DMS79 treated with DMSO at 0.1 percent for 48 hours (cell line): Measurements from ENCODE around the gene TRIP10.
"Not testable (repeated sequence)": the region's sequence is repeated elsewhere in the genome, so short reads cannot be mapped to it uniquely, and the experiment has no call there.

Experiments
- DNase-seq: peaks from one replicate; lab custom pipeline; 2025; lab: John Stamatoyannopoulos, UW

TRIP10 gene, protein sequence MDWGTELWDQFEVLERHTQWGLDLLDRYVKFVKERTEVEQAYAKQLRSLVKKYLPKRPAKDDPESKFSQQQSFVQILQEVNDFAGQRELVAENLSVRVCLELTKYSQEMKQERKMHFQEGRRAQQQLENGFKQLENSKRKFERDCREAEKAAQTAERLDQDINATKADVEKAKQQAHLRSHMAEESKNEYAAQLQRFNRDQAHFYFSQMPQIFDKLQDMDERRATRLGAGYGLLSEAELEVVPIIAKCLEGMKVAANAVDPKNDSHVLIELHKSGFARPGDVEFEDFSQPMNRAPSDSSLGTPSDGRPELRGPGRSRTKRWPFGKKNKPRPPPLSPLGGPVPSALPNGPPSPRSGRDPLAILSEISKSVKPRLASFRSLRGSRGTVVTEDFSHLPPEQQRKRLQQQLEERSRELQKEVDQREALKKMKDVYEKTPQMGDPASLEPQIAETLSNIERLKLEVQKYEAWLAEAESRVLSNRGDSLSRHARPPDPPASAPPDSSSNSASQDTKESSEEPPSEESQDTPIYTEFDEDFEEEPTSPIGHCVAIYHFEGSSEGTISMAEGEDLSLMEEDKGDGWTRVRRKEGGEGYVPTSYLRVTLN

DNA sequence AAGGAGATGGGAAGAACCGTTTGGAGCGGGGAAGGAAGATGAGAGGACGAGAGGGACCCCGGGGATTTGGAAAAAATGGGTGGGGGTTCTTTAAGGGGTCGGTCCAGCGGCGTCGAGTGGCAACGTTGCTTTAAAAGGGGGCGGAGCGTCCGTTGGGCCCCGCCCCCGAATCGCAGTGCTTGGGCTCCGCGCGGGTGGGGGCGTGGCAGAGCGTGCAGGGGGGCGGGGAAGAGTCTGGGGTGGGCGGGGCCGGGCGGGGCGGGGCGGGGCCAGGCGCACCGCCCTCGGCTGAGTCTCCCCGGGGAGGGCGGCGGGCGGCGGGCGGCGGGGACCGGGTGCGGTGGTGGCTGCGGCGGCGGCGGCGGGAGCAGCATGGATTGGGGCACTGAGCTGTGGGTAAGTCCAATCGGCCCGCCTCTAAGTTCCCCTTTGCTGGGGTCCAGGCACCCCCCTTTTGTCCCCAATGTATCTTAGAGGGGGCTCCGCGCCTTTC is at the start of gene TRIP10:
Gene TRIP10 (plus strand): TSS at position 291 of the 493 bp plus-strand sequence. CDS start 82 bp downstream, at position 373.
- peak; percentile 27 for DNase-seq

DNA sequence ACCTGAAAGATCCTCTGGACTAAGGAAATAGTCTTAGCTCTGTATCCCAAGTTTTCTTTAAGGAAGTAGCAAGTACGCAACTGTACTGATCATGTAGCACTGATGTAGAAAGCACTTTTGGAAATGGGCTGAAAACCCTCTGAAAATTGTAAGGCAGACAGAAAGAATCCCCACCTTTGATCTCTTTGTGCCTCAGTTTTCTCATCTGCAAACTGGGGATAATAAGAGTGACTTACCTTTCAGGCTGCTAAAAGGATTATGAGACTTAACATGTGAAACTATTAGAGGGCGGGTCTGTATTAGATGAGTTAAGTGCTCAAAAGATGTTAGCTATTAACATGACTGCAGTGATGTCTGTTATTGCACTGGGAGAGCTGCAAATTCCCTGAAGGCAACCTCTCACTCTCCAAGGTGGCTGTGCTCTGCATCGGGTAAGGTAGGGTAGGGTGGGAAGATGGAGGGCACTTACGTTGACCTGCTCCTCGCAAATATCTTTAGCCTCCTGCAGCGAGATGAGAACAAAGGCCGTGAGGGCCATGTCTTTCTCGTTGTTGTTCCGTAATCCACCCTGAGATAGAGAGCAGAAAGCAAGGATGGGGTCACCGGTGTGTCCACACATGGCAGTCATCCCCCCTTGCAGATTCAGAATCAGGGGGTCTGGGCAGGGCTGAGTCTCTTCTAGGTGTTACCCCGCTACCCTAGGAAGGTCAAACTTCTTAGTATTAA is 49.2 kb upstream of the TRIP10 start:
- no peak for DNase-seq

DNA sequence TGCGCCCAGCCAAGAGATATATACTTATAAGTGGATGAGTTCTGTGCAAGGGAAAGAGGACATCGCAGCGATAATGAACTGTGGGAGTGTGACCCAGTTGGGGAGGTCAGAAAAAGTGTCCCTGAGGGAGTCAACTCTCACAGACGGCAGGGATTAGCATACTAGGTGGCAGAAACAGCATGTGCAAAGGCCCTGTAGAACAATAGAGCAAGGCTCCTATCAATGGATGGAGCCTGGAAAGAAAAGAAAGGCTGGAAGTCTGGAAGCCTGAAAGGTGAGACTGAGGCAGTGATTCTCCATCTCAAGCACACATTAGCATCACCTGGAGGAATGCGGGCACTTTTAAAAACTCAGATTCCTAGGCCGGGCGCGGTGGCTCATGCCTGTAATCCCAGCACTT is 48.1 kb upstream of the TRIP10 start:
- no peak for DNase-seq

DNA sequence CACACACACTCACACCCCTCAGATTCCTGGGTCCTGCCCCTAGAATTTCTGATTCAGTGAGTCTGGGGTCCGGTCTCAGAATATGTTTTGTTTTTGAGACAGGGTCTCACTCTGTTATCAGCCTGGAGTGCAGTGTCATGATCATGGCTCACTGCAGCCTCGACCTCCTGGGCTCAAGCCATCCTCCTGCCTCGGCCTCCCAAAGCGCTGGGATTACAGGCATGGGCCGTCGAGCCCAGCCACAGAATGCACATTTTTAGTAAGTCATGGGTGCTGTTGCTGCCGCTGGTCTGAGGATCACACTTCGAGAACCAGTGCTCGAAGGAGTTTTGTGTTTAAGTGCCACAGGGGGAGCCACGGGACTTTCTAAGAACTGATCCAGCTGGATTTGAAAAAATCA is 47.5 kb upstream of the TRIP10 start:
- no peak for DNase-seq

DNA sequence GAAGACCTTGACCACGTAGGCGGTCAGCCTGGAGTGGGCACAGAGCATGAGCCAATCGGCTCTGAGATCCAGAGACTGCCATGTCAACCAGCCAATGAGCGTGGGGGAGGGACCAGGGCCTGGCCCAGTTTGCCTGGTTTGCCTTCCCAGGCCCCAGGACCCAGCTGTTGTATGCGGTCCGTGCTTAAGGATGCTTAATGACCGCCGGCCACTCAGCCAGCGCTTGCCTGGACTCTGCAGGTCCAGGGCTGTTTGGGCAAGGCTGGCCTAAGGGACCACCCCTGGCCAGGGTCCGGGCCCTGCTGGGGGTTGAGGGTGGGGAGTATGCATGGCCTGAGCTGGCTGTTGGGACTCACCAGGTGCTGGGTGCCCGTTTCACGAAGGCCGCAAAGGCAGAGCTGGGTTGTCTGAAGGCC is 46.4 kb upstream of the TRIP10 start:
- no peak for DNase-seq

DNA sequence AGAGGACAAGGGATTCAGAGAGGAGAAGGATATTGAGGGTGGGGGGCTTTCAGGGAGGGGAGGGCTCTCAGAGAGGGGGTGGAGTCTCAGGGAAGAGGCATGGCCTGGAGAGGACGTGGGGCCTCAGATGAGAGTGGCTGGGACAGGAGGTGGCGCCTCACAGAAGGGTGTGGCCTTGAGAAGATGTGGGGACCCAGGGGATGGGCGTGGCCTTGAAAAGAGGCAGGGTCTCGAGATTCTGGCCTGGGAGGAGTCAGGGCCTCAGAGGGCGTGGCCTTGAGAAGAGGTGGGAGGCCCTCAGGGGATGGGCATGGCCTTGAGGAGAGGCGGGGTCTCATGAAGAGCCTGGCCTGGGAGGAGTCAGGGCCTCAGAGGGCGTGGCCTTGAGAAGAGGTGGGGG is 45.8 kb upstream of the TRIP10 start:
- DNase-seq: no peak

DNA sequence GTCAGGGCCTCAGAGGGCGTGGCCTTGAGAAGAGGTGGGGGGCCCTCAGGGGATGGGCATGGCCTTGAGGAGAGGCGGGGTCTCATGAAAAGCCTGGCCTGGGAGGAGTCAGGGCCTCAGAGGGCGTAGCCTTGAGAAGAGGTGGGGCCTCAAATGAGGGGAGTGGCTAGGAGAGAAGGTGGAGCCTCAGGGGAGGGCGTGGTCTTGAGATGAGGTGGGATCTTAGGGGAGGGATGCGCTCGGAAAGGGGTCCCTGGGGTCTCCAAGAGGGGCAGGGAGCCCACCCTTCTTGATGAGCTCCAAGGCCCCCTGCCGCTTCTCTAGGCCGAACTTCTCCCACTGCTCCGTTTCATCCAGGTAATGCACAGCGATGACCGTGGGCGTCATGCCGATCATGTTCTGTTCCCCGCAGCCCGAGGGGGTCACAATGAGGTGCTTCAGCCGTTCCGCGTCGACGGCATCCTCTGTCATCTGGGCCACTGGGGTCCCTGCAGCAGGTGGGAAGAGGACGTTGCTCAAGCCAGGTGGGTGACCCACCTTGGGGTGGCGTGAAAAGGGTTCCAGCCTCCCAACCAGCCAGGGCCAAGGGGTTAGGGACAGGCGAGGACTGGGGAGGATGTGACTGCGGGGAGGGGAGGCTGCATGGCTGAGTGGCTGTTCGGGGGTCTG is 45.2 kb upstream of the TRIP10 start:
- no peak for DNase-seq

DNA sequence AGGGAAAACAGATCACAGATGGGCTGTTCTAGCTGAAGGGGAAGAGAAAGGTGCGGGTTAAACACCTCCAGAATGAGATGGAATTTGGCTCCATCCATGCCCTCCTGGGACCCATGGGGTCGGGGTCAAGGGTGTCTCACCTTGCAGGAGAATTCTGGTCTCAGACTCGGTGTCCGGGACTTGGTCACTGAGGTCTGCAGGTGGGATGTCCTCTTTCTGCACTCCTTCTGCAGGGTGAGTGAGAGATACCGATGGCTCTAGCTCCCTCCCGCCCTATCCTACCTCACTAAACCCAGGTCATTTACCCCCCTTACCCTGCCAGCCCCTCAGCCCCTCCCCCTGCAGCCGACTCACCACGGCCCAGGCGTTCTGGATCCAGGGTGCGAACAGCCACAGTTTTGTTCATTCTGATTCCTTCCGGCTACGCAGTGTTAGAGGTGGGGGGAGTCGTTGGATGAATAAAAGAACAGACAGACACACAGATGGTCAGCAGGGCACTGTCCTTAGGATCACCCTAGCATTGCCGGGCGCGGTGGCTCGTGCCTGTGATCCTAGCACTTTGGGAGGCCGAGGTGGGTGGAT is 43.1 kb upstream of the TRIP10 start:
- no peak for DNase-seq

DNA sequence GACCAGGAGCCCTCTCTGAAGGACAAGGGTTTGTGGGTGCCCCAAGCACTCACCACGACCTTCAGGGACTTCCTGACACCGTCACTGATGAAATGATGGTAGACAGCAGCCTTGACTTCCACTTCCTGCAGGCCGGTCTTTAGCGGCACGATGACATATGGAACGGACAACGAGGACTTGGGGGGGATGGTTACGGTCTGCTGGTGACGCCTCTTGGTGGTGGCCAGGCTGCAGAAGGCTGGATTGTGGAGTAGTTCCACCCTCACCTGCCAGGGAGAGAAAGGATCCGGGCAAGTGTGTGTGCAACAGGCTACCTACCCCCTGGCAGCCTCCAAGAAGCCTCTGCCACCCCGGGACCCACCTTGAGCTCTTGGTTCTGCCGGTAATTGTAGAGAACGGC is 42.2 kb upstream of the TRIP10 start:
- no peak for DNase-seq

DNA sequence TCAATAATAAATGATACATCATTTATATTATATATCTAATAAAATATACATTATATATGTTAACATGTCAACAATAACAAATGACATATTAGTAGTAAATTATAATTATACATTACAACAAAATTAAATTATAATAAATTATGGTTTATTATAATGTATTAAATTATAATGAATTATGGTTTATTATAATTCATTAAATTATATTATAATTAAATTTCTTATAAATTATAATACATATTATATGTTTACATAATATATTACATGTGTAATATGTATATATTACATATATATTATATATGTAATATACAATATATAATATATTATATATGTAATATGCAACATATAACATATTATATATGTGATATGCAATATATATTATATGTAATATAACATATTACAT is 39.5 kb upstream of the TRIP10 start:
- no peak for DNase-seq

DNA sequence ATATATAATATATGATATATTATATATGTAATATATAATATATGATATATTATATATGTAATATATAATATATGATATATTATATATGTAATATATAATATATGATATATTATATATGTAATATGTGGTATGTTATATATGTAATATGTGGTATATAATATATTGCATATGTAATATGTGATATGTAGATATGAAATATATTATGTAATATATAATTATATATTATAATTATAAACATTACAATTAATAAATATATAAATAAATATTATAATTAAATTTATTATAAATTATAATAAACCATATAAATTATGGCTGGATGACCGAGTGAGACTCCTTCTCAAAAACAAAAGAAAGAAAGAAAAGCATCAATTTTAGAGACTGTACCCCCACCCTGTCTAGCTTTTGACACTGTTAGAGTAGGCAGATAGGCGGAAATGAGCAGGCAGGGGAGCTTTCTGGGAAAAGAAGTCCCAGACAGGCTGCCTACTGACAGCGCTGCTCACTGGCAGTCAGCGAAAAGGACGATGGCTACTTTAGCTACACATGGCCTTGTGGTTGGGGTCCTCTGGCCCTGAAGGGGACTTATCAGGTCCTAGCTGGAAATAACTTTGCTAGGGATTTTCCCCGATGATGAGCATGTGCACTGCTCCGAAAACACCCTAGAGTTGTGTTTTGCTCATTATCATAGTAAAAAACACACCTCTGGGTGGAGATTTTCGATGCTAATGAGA is 38.7 kb upstream of the TRIP10 start:
- DNase-seq: no peak

DNA sequence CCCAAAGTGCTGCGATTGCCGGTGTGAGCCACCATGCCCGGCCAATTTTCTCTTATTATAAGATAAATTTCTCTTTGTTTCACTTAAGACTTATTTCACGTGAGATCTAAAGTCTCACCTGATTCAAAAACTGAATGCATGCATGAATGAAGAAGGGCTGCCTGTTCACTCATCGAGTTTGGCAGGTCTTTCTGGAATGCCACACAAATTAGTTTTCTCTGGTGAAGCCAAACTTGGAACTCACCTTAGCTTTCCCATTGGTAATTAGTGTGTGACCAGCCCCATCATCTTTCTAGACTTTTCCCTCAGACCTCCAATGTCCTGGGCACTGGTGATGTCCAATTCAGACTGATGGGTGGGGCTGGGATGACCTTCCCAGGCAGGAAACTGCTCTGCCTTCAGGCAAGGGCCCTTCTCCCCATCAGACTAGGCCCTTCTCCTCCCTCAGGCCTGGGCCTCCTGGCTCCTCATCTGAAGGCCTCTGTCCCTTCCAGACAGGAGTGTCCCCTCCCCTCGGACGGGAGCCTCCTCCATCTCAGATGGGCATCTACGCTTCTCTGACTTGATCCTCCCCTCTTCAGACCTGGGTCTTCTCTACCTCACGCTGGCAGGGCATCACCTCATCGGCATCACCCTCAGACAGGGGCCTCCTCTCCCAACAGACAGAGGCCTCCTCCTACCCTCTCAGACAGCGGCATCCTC is 33.4 kb upstream of the TRIP10 start:
- DNase-seq: no peak

DNA sequence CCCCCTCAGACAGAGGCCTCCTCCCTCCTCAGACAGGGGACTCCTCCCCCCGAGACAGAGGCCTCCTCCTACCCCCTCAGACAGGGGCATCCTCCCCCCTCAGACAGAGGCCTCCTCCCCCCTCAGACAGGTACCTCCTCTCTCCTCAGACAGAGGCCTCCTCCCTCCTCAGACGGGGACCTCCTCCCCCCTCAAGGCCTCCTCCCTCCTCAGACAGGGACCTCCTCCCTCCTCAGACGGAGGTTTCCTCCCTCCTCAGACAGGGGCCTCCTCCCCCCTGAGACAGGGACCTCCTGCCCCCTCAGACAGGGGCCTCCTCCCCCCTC is 32.9 kb upstream of the TRIP10 start:
- DNase-seq: no peak

DNA sequence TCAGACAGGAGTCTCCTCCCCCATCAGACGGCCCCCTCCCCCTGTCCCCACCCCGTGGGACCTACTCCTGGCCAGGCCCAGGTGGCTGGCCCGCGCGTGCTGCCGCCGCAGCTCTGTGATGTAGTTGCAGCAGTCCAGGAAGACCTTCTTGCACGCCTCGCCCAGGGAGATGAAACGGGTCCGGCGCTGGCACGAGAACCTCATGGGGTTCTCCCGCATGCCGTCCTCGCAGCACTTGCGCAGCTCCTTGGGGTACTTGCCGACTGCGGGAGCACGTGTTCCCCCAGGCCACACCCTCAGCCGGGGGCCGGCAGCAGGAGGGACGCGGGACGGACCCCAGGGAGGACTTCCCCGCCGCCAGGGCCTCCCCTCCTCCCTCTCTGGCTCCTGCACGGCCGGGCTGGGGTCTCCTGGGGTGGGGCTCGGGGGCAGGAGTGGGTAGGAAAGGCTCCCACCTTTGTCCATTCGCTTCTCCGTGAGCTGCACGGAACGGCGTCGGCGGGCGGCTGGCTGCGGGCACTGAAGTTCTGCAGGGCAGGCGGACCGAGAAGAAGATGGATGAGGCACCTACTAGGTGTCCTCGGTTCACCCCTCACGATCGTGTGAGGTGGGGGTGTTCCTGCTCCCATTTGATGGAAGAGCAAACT is 32.3 kb upstream of the TRIP10 start:
- DNase-seq: no peak

DNA sequence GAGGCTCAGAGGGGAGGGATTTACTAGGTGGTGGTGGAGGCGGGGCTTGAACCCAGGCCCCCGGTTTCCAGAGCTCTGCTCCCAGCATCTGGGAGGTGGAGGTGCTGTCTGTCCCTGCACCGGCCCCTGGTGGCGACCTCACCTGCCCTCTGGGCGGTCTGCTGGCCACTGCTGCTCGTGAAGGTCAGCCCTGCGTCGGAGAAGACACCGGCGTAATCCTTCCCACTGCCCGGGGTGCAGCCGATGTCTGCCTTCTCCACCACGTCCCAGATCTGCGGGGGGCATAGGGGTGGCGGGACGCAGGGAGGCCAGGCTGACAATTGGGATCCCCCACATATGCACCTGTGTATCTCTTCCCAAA is 31.8 kb upstream of the TRIP10 start:
- DNase-seq: no peak

DNA sequence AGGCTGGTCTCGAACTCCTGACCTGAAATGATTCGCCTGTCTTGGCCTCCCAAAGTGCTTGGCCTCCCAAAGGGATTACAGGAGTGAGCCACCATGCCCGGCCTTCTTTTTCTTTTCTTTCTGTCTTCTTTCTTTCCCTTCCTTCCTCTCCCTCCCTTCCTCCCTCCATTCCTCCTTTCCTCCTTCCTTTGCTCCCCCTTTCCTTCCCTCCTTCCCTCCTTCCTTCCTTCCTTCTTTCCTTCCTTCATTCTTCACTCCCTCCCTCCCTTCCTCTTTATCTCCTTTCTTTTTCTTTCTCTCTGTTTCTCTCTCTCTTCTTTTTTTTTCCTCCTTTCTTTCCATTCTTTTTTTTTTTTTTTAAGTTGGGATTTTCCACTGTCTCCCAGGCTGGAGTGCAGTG is 31.1 kb upstream of the TRIP10 start:
- no peak for DNase-seq

DNA sequence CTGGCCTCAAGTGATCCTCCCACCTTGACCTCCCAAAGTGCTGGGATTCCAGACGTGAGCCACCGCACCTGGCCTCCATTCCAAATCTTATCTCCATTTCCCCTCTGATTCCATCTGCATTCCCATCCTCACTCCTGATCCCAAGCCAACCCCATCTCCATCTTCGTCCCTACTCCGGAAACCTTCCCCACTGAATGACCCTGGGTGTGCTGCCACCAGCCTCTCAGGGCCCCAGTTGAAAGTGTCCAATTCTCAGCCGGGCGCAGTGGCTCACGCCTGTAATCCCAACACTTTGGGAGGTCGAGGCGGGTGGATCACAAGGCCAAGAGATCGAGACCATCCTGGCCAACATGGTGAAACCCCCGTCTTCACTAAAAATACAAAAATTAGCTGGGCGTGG is 30.6 kb upstream of the TRIP10 start:
- not testable (repeated sequence) for DNase-seq

DNA sequence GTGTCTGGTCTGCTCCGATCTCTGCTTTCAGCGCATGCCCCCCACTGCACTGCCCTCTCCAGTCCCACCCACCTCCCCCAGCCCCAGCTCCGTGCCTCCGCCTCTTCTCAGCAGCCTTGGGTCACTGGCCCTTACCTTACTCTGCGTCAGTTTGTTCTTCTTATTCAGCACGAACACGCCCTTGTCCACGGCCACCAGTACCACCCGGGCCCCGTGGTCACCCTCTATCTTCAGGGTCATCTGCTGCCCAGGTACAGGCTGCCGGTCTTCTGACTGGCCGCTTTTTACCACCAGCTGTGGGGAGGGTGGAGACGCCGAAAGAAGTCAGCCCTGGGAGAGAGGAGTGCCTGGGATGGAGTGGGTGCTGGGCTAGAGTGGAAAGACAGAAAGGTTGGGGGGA is 29.9 kb upstream of the TRIP10 start:
- no peak for DNase-seq

DNA sequence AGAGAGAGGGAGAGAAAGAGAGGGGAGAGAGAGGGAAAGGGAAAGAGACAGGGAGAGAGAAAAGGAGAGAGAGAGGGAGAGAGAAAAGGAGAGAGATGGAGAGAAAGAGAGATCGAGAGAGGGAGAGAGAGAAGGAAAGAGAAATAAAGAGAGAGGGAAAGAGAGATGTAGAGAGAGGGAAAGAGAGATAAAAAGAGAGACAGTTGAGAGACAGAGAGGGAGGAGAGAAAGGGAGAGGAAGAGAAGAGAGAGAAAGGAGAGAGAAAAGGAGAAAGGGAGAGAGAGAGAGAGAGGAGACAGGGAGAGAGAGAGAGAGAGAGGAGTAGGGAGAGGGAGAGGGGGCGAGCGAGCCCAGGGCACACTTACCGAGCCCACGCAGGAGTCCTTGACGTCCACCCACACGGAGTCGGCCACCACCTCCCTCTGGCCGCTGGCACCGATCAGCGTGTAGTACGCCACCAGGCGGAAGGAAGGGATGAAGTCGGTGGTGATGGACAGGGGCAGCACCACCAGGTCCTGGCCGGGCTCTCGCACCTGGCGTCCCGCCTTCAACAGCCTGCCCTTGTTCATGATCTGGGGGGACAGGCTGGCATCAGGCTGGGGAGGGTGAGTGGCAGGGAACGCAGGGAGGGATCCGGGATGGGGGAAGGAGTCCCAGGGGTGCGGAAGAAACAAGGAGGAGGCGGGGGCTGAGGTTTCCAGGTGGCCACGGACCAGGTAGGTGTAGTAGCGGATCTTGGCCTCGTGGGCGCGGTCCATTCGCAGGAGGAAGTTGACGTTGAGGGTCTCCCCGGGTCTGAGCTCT is 29.0 kb upstream of the TRIP10 start:
- no peak for DNase-seq

DNA sequence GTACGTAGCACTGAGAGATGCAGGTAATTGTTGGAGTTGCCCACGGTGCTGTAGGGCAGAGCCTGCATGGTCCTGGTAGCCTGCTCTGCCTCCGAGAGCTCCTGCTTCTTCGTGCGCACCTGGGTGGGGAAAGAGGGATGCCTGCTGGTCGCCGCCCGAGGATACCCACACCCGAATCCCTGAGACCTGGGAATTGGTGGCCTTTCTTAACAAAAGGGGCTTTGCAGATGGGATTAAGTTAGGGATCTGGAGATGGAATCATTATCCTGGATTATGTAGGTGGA is 28.5 kb upstream of the TRIP10 start:
- DNase-seq: no peak
